Loucy (cell line): ENCODE measurements around the gene KRTAP10-12.

Source experiments
- H2AFZ ChIP-seq: fragments of 200-600 bp; sonication (generic); 2 replicates; pipeline ENCODE4 v1.6.0; 2016; ENCODE audit warnings: antibody characterized with exemption, mild to moderate bottlenecking, low read length, moderate library complexity
- H3F3A ChIP-seq: fragments of 200-600 bp; 2 replicates; pipeline ENCODE4 v1.6.0; 2016; ENCODE audit warnings: antibody characterized with exemption, low read depth, mild to moderate bottlenecking
- H3K27me3 ChIP-seq: fragments of 200-600 bp; sonication (generic); 2 replicates; pipeline ENCODE4 v1.6.1; 2014; ENCODE audit warnings: low read length, mild to moderate bottlenecking; ENCODE audit not compliant: insufficient read depth, poor library complexity, severe bottlenecking
- H3K36me3 ChIP-seq: fragments of 200-600 bp; sonication (generic); 2 replicates; pipeline ENCODE4 v1.6.1; 2016; ENCODE audit warnings: low read length; ENCODE audit not compliant: insufficient read depth
- H3K4me1 ChIP-seq: fragments of 200-600 bp; sonication (generic); 2 replicates; pipeline ENCODE4 v1.5.1; 2014; ENCODE audit warnings: low read length, mild to moderate bottlenecking; ENCODE audit not compliant: insufficient read depth, poor library complexity, severe bottlenecking
- H3K4me2 ChIP-seq: fragments of 200-600 bp; sonication (generic); 2 replicates; pipeline ENCODE4 v1.6.0; 2014; ENCODE audit warnings: antibody characterized with exemption, low read length, low read depth, mild to moderate bottlenecking; ENCODE audit not compliant: poor library complexity, severe bottlenecking
- H3K4me3 ChIP-seq: fragments of 200-600 bp; sonication (generic); 2 replicates; pipeline ENCODE4 v1.5.1; 2014; ENCODE audit warnings: low read length, mild to moderate bottlenecking, mixed read lengths; ENCODE audit not compliant: poor library complexity, severe bottlenecking
- H3K79me2 ChIP-seq: fragments of 200-600 bp; sonication (generic); 2 replicates; pipeline ENCODE4 v1.6.1; 2014; ENCODE audit warnings: low read length; ENCODE audit not compliant: insufficient read depth
- H3K9ac ChIP-seq: fragments of 200-600 bp; sonication (generic); 2 replicates; pipeline ENCODE4 v1.6.0; 2014; ENCODE audit warnings: mild to moderate bottlenecking, low read depth, low read length, moderate library complexity; ENCODE audit not compliant: poor library complexity, severe bottlenecking
- H3K9me2 ChIP-seq: fragments of 200-600 bp; sonication (generic); replicated peaks from 2 replicates; pipeline ENCODE4 v1.6.1; 2016; ENCODE audit warnings: low read depth, low read length, mixed read lengths
- H3K9me3 ChIP-seq: fragments of 200-600 bp; sonication (generic); 2 replicates; pipeline ENCODE4 v1.6.1; 2014; ENCODE audit warnings: mild to moderate bottlenecking, antibody characterized with exemption, low read length, low read depth; ENCODE audit not compliant: insufficient read depth
- H4K20me1 ChIP-seq: fragments of 200-600 bp; sonication (generic); 2 replicates; pipeline ENCODE4 v1.6.0; 2014; ENCODE audit warnings: antibody characterized with exemption, low read length, mild to moderate bottlenecking; ENCODE audit not compliant: insufficient read depth, poor library complexity, severe bottlenecking
- EZH2phosphoT487 ChIP-seq: fragments of 200-600 bp; IDR thresholded peaks from 2 replicates; pipeline ENCODE4 v1.6.1; 2018; ENCODE audit warnings: antibody characterized with exemption, mild to moderate bottlenecking, moderate library complexity, borderline replicate concordance
- TF ChIP-seq, protein P1 (sequence below): fragments of 200-600 bp; sonication (generic); conservative IDR thresholded peaks from 2 replicates; pipeline ENCODE4 v1.5.1; 2014; ENCODE audit warnings: mild to moderate bottlenecking, antibody characterized with exemption, low read length

The KRTAP10-12 gene

DNA sequence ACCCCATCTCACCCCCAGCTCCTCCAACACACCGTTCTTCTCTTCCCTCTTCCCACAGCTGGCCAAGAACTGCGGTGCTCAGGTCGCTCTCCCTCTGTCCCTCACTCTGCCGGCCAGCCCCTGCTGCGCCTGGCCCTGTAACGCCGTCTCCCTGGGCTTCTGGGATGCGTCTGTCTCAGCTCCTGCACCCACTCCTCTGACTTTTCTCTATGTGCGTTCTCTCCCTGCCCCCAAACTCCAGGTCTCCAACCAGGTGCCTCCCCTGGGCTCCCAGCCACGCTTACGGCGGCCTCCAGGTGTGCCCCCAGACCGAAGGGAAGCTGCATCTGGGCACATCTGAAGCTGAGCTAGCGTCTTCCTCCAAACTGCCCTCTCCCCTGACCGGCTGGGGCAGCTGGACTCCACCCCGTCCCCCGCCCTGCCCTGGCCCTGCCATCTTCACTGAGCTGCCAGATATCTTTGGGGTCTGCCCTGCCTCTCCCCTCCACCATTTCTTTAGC lies 2.6 kb downstream of the KRTAP10-12 start:
- H3K4me2 ChIP-seq, result no peak overlapping the region
- TF ChIP-seq, protein P1, sequence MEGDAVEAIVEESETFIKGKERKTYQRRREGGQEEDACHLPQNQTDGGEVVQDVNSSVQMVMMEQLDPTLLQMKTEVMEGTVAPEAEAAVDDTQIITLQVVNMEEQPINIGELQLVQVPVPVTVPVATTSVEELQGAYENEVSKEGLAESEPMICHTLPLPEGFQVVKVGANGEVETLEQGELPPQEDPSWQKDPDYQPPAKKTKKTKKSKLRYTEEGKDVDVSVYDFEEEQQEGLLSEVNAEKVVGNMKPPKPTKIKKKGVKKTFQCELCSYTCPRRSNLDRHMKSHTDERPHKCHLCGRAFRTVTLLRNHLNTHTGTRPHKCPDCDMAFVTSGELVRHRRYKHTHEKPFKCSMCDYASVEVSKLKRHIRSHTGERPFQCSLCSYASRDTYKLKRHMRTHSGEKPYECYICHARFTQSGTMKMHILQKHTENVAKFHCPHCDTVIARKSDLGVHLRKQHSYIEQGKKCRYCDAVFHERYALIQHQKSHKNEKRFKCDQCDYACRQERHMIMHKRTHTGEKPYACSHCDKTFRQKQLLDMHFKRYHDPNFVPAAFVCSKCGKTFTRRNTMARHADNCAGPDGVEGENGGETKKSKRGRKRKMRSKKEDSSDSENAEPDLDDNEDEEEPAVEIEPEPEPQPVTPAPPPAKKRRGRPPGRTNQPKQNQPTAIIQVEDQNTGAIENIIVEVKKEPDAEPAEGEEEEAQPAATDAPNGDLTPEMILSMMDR, result no peak
- no peak for TF ChIP-seq EZH2phosphoT487
- H3K79me2 ChIP-seq, result no peaks in the 10 kb centered on the region
- H3K9me2 ChIP-seq, result no peaks in the 10 kb centered on the region
- H3K9ac ChIP-seq, result no peak overlapping the region
- H3K36me3 ChIP-seq, result no peaks in the 10 kb centered on the region
- H3K27me3 ChIP-seq, result no peaks in the 10 kb centered on the region
- no peaks in the 10 kb centered on the region for H3F3A ChIP-seq
- no peak overlapping the region for H3K4me3 ChIP-seq
- no peaks in the 10 kb centered on the region for H3K9me3 ChIP-seq
- no peak overlapping the region for H2AFZ ChIP-seq
- no peaks in the 10 kb centered on the region for H4K20me1 ChIP-seq
- H3K4me1 ChIP-seq, result no peaks in the 10 kb centered on the region

DNA sequence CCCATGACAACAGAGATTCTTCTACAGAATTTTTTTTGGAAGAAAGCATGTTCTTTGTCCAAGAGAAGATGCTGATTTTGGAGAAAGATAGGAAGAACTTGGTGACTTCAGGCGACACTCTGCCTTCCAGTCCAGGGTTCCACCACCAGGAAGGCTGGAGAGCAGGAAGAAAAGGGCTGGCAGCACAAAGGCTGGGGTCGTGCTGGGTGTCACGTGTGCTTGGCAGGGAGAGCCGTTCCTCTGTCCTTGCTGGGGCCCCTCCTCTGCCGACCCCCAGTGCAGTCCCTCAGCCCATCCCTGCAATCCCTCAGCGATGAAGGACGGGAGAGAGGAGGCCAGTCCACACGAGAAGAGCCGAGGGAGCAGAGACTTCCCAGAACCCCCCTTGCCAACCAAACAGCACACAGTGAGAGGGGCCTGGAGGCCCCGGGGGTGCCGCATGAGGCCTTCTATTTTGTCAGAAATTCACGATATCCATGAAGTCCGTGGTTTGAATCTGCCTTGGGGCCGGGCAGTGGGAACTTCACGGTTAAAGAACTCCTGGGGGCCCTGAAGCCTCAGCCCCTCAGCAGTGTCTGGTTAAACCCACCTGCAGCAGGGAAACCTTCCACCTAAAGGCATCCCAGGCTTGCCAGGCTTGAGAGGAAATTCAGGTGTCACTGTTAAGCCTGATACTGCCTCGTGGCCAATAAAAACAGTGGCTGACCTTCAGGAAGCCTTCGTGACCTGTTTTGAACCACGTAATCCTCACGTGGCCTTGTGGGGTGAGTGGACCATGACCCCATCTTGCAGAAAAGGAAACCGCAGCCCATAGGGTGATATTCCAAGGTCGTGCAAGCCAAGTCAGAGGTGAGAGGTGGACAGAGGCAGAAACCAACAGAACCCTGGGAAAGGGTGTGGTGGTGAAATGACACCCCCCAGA lies 3.4 kb downstream of the KRTAP10-12 start:
- Histone ChIP-seq H2AFZ (no peak overlapping the region), H3K79me2 (no peaks in the 10 kb centered on the region), H3F3A (no peaks in the 10 kb centered on the region), H3K9me2 (no peaks in the 10 kb centered on the region), H3K4me1 (no peaks in the 10 kb centered on the region), H3K36me3 (no peaks in the 10 kb centered on the region), H3K4me3 (no peak overlapping the region), H3K4me2 (no peak overlapping the region), H4K20me1 (no peaks in the 10 kb centered on the region), H3K27me3 (no peaks in the 10 kb centered on the region), H3K9me3 (no peaks in the 10 kb centered on the region), H3K9ac (no peak overlapping the region)
- TF ChIP-seq EZH2phosphoT487, result no peak
- TF ChIP-seq, protein P1, result no peak

DNA sequence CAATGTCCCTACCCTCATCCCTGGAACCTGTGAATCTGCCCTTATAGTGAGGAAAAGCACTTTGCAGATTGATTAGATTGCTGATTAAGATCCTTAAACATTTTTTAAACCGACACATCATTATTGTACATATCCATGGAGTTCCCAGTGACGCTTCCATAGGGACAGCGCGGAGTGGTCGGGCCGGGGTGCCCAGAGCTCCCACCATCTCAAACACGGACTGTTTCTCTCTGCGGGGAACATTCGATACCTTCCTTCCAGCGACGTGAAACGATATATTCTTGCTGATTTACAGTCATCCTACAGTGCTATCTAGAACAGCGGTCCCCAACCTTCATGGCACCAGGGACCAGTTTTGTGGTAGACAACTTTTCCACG lies 4.0 kb downstream of the KRTAP10-12 start:
- TF ChIP-seq, protein P1, result no peak
- no peak for TF ChIP-seq EZH2phosphoT487
- H3K4me2 ChIP-seq, result no peak overlapping the region
- H3K9me3 ChIP-seq, result no peaks in the 10 kb centered on the region
- no peak overlapping the region for H3K9ac ChIP-seq
- no peaks in the 10 kb centered on the region for H3K27me3 ChIP-seq
- no peaks in the 10 kb centered on the region for H3K36me3 ChIP-seq
- H3K4me1 ChIP-seq, result no peaks in the 10 kb centered on the region
- H3K79me2 ChIP-seq, result no peaks in the 10 kb centered on the region
- no peak overlapping the region for H2AFZ ChIP-seq
- no peak overlapping the region for H3K4me3 ChIP-seq
- H3K9me2 ChIP-seq, result no peaks in the 10 kb centered on the region
- no peaks in the 10 kb centered on the region for H3F3A ChIP-seq
- no peaks in the 10 kb centered on the region for H4K20me1 ChIP-seq
